Nephron (organoid): Measurements from ENCODE around the gene AEBP2.
"Not testable (repeated sequence)": the region's sequence is repeated elsewhere in the genome, so short reads cannot be mapped to it uniquely, and the experiment has no call there.

Experiments
- H3K27ac Mint-ChIP-seq, 3 experiments: 2 replicates each; pipeline ENCODE4 v1.8.0; 2020; ENCODE audit warnings: mixed read lengths in 3 of 3, mild to moderate bottlenecking in 2 of 3, moderate library complexity in 1 of 3
- H3K27me3 Mint-ChIP-seq: 2 replicates; pipeline ENCODE4 v1.8.0; 2021; ENCODE audit warnings: low read depth, mild to moderate bottlenecking, moderate library complexity, mixed read lengths
- H3K36me3 Mint-ChIP-seq: 2 replicates; pipeline ENCODE4 v1.8.0; 2020; ENCODE audit warnings: low read depth, mixed read lengths
- H3K4me1 Mint-ChIP-seq: 2 replicates; pipeline ENCODE4 v1.8.0; 2020; ENCODE audit warnings: mixed read lengths
- H3K4me3 Mint-ChIP-seq, 3 experiments: 2 replicates each; pipeline ENCODE4 v1.8.0; 2020; ENCODE audit warnings: mild to moderate bottlenecking in 3 of 3, mixed read lengths in 3 of 3, moderate library complexity in 2 of 3
- H3K9me3 Mint-ChIP-seq: 2 replicates; pipeline ENCODE4 v1.8.0; 2020; ENCODE audit warnings: mixed read lengths
- TF ChIP-seq, protein P1 (sequence below), 3 experiments: fragments of 200-600 bp; sonication (generic); IDR thresholded peaks; one replicate each; pipeline ENCODE4 v1.5.0; 2021; ENCODE audit warnings: antibody characterized with exemption in 3 of 3; ENCODE audit not compliant: unreplicated experiment in 3 of 3

Gene AEBP2

DNA sequence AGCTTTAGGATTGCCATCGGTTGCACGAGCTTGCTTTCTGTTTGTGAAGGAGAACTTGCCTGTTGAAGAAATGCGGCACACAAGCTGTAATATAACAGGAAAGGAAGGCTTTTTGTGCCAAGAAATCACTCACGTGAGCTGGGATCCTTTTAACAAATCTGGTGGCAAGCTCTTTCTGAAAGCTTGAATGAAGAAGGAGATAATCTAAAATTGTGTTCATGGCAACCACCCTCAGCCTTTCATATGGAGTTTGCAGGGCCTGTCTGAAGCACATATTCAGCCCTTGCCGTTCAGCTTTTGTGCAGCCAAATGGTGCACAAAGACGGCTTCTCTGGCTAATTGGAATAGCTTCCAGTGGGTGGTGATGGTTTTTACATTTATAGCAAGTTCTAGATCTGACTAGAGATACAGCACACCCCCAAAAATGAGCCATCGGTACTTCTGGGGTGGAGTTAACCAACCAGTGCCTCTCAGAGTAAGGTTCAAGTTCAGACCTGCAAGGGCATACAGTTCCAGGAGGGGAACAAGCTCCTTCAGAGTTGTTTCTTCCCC is 107.4 kb downstream of the AEBP2 start:
- peak overlapping the region; percentile 89 to 97 (median 94) for H3K27ac Mint-ChIP-seq
- H3K27me3 Mint-ChIP-seq = no peaks in the 10 kb centered on the region
- H3K4me3 Mint-ChIP-seq = peak overlapping the region in 1 of 3 experiments; percentile 39
- H3K9me3 Mint-ChIP-seq = peaks cover 2% of the 10 kb centered on the region
- peaks cover 43% of the 10 kb centered on the region for H3K4me1 Mint-ChIP-seq
- H3K36me3 Mint-ChIP-seq = no peaks in the 10 kb centered on the region
- TF ChIP-seq, protein P1, sequence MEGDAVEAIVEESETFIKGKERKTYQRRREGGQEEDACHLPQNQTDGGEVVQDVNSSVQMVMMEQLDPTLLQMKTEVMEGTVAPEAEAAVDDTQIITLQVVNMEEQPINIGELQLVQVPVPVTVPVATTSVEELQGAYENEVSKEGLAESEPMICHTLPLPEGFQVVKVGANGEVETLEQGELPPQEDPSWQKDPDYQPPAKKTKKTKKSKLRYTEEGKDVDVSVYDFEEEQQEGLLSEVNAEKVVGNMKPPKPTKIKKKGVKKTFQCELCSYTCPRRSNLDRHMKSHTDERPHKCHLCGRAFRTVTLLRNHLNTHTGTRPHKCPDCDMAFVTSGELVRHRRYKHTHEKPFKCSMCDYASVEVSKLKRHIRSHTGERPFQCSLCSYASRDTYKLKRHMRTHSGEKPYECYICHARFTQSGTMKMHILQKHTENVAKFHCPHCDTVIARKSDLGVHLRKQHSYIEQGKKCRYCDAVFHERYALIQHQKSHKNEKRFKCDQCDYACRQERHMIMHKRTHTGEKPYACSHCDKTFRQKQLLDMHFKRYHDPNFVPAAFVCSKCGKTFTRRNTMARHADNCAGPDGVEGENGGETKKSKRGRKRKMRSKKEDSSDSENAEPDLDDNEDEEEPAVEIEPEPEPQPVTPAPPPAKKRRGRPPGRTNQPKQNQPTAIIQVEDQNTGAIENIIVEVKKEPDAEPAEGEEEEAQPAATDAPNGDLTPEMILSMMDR (IDR thresholded peaks at IDR 0.05; ENCODE audit: unreplicated experiment in 3 of 3) = no peak

DNA sequence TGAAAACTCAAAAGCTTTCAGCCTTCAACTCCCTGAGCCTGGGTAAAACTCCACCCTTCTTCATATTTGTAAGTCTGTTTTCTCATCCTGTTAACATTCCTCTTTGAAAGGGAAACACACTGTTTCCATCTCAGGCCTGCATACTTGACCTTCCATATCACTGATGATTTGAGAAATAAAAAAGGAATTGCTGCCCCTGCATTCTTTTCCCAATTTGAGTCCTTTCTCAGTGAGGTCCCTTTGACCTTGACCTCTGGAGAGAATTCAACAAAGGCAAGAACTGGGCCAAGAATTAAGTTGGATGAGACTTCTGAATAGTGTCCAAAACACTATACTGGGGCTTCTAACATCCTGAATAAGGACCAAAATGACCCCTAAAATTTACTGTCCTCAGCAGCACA is 108.0 kb downstream of the AEBP2 start:
- Mint-ChIP-seq H3K9me3 (peaks cover 2% of the 10 kb centered on the region), H3K36me3 (no peaks in the 10 kb centered on the region), H3K4me3 (peak overlapping the region in 2 of 3 experiments; percentile 1 to 8), H3K27ac (peak overlapping the region; percentile 89 to 97 (median 94)), H3K4me1 (peaks cover 46% of the 10 kb centered on the region), H3K27me3 (no peaks in the 10 kb centered on the region)
- TF ChIP-seq, protein P1 (IDR thresholded peaks at IDR 0.05; ENCODE audit: unreplicated experiment in 3 of 3) = no peak

DNA sequence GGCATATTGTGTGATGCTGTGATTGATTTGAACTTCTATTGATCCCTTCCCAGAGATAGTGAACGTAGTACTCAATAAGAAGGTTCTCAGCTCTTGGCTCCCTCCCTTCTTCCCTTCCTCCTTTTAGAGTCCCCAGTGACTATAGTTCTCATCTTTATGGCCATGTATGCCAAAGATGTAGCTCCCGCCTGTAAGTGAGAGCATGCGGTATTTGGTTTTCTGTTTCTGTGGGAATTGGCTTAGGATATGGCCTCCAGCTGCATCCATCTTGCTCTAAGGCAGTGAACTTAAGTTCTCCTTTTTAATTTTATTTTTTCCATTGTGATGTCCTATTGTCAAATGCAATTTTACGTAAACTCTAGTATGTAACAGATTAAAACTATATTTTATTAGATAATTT is 109.5 kb downstream of the AEBP2 start:
- Mint-ChIP-seq H3K27me3 (no peaks in the 10 kb centered on the region), H3K9me3 (no peaks in the 10 kb centered on the region), H3K4me1 (peaks cover 62% of the 10 kb centered on the region), H3K36me3 (no peaks in the 10 kb centered on the region), H3K4me3 (peak overlapping the region in 1 of 3 experiments; percentile 41), H3K27ac (peak overlapping the region; percentile 89 to 97 (median 94))
- TF ChIP-seq, protein P1 (IDR thresholded peaks at IDR 0.05; ENCODE audit: unreplicated experiment in 3 of 3) = no peak

DNA sequence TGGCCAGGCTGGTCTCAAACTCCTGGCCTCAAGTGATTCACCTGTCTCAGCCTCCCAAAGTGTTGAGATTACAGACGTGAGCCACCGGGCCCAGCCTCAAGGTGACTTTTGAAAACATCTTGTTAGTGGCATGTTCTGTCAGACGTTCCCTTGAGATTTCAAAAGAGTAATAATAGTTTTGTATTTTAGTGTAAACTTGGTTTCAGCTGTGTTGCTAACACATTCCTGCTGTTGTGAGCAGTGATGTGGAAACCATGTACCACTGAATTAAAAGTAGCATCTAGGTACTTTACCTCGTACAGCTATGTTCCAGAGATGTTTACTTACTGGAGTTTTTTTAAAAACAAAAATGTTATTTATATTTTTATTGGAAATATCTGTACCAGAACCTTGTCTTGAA is 111.3 kb downstream of the AEBP2 start:
- H3K27ac Mint-ChIP-seq = no peak overlapping the region
- H3K4me3 Mint-ChIP-seq = no peak overlapping the region
- no peaks in the 10 kb centered on the region for H3K27me3 Mint-ChIP-seq
- TF ChIP-seq, protein P1 (IDR thresholded peaks at IDR 0.05; ENCODE audit: unreplicated experiment in 3 of 3) = no peak
- no peaks in the 10 kb centered on the region for H3K36me3 Mint-ChIP-seq
- H3K4me1 Mint-ChIP-seq = peaks cover 55% of the 10 kb centered on the region
- no peaks in the 10 kb centered on the region for H3K9me3 Mint-ChIP-seq

DNA sequence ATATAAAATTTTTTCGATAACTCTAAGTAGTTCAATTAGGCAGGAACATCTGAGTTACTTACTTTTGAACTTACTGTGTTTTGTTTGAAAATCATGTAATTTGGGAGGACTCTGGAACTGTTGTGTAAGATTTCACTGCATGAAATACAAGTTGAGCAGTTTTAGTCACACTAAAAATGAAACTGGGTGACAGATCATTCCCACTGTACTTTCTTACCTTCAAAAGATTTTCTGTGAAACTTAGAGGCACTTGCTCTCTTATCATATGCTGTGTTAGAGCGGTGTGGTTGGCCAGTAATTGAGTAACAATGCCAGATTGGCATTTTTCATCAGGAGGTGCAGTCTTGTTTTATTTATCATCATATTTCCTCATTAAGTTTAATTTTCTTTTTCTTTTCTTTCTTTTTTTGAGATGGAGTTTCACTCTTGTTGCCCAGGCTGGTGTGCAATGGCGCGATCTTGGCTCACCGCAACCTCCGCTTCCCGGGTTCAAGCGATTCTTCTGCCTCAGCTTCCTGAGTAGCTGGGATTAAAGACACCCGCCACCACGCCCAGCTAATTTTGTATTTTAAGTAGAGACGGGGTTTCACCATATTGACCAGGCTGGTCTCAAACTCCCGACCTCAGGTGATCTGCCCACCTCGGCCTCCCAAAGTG is 113.3 kb downstream of the AEBP2 start:
- Mint-ChIP-seq H3K27ac (peak overlapping the region in 2 of 3 experiments; percentile 79 to 81), H3K4me1 (peaks cover 41% of the 10 kb centered on the region)
- H3K27me3 Mint-ChIP-seq, H3K36me3 Mint-ChIP-seq, H3K4me3 Mint-ChIP-seq, H3K9me3 Mint-ChIP-seq: not testable (repeated sequence)

DNA sequence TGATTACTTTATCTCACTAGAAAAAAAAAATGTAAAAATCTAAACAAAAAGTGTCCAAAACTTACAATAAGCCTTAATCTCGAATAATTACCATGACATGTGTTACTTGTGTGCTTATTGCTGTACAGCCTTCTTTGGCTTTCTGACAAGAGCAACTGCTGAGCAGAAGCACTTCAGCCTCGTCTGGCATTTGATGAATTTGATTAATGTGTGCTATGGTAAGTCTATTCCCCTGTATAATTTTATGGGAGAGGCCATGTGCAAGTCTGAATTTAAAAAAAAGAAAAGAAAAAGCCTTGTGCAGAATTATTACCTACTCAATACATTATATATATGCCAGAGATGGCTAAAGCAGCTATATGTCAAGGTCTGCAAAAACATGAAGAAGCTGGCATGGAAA is 113.9 kb downstream of the AEBP2 start:
- peaks cover 38% of the 10 kb centered on the region for H3K4me1 Mint-ChIP-seq
- H3K9me3 Mint-ChIP-seq = no peaks in the 10 kb centered on the region
- H3K4me3 Mint-ChIP-seq = no peak overlapping the region
- H3K27ac Mint-ChIP-seq = peak overlapping the region in 2 of 3 experiments; percentile 79 to 81
- TF ChIP-seq, protein P1 (IDR thresholded peaks at IDR 0.05; ENCODE audit: unreplicated experiment in 3 of 3) = no peak
- H3K36me3 Mint-ChIP-seq = peaks cover 5% of the 10 kb centered on the region
- H3K27me3 Mint-ChIP-seq = no peaks in the 10 kb centered on the region
